GM19240 (cell line): ENCODE data around the gene PTPRS.

Source experiments
- DNase-seq: peaks from one replicate; pipeline ENCODE4 v3.0.0; 2011; ENCODE audit warnings: low spot score; ENCODE audit not compliant: insufficient read length

Gene PTPRS

DNA sequence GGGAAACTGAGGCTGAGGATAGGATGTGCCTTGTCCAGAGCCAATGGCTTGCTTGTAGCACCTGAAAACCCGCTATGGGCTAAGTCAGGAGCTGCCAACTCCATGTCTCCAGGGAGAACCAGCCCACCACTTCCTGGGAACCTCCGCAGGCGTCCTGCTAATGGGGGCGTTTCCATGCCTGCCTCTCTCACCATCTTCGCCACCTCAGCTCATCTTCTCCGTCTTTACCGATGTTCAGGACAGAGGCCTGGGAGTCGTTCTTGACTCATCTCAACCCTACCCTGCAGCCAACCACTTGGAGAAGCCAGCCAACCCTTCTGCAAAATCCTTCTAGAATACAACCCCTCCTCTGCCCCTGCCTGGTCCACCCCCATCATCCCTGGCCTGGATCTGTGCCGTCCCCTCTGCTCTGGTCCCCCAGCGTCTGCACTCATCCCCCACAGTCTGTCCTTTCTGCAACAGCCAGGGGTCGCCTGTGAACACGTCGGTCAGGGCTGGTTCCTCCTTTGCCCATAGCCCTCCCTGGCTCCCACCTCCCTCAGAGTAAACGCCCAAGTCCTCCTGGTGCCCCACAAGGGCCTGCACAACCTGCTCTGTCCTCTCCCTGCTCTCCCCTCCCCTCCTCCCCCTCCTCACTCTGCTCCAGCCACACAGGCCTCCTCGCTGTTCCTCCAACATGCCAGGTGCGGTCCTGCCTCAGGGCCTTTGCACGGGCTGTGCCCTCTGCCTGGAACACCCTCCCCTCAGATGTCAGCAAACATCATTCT, 31.0 kb downstream of the PTPRS start:
- DNase-seq = no peak

DNA sequence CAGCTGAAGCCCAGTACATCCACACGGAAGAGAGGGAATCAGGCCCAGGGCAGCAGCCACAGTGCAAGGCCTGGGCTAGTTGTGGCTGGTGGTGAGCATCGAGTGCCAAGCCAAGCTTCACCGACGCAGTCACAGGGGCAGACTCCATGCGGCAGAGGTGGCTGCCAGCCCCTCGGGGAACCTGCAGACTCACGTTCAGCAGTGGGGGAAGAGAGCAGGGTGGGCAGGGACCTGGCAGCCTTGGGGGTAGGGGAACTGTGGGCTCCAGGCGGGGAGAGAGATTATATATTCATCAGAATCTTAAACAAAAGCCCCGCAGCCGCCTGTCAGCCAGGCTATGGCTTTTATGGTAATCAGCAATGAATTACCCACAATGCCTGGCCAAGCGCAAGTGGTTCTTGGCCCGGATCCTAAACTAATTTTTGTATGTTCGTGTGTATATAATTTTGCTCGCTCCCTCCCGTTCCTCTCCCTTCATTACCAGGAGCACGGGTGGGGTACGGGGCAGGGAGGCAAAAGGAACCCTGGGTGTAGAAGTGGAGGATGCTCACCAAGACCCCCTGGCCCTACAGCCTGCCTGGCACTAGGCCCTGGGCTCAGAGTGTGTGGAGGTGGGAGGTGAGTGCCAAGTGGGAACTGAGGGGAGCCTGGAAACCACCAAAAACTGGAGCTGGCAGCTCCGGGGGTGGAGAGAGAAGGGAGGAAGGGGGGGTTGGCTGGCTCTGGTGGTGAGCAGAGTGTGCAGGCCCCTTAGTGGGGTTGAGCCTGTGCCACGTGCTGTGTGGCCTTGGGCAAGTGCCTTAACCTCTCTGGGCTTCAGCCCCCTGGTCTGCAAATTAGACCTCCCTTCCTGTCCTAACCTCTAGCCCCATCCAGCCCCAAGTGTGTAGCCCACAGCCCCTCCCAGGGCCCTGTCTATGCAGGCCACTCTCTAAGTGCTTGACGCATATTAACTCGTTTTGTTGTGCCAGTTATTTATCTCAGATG, 31.9 kb downstream of the PTPRS start:
- DNase-seq = no peak

DNA sequence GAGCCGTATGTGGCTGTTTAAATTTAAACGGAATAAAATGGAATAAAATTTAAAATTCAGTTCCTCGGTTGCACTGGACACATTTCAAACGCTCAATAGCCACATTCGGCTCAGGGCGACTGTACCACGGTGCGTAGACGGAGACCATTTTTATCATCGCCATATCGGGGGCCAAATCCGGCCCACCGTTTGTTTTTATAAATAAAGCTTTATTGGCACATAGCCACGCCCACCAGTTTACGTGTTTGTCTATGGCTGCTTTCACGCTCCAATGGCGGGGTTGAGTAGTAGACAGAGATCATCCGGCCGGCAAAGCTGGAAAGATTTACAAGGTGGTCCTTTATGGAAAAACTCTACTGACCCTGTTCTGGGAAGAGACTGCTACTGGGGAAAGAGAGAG, 33.0 kb downstream of the PTPRS start:
- DNase-seq = no peak

DNA sequence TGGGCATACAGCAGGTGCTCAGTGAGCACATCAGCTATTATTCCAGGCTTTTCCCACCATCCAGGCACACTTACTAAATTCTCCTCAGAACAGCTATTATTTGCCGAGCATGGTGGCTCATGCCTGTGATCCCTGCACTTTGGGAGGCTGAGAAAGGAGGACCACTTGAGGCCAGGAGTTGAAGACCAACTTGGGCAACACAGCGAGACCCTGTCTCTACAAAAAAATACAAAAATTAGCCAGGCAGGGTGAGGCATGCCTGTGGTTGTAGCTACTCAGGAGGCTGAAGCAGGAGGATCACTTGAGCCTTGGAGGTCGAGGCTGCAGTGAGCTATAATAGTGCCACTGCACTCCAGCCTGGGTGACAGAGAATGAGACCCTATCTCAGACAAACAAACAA, 35.4 kb downstream of the PTPRS start:
- DNase-seq = no peak

DNA sequence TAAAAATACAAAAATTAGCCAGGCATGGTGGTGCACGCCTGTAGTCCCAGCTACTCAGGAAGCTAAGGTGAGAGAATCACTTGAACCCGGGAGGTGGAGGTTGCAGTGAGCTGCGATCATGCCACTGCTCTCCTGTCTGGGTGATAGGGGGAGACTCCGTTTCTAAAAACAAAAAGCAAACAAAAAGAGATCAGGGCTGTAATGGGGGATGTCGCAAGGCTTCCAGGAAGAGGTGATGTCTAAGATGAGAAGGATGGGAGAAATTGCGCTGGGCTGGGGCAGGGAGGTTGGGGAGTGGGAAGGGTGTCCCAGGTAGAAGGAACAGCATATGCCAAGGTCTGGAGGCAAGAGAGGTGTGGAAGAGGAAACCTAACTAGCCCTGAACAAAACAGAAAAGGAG, 36.1 kb downstream of the PTPRS start:
- DNase-seq = no peak

DNA sequence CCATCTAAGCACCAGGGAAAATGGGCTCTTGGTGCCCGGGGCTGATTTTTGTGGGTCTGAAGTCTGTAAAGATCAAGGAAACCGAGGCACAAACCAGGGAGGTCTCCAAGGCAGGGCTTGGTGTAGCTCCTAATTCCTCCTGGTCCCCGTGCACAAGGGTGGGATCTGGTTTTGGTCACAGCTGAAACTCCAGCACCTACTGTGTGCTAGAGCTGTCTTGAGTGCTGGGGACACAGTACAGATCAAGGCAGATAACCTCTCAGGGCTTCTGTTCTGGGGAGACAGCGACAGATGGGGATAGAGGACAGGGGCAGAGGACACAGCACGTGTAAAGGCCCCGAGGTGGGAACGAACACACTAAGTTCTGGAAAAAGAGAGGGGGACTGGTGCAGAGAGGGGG, 37.4 kb downstream of the PTPRS start:
- DNase-seq = no peak

DNA sequence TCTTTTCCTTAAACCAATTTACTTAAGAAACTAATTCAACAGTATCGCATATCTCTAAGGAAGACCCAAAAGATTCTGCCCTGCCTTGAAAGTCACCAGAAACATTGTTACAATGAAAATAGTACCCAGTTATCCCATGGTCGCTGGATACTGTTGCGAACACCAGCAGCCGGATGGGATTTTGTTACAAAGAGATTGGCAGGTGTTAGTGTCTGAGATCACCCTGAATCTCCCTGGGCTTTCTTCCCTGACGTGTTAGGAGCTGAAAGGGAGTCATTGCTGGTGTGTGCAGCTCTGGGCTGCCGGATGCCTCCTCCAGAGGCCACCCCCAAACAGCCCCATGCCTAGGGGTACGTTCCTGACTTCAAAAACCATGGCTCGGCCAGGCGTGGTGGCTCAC, 38.2 kb downstream of the PTPRS start:
- DNase-seq = no peak

DNA sequence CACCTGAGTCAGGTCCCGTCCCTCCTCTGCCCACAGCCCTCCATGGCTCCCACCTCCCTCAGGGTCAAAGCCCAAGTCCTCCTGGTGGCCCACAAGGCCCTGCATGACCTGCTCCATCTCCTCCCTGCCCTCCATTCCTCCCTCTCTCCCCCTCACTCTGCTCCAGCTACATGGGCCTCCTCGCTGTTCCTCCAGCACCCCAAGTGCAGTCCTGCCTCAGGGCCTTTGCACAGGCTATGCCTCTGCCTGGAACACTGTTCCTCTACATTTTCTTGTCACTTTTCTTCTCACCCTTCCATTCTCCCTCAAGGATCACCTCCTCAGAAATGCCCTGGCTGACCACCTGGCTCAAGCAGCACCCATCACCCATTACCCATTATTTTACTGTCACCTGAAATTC, 41.5 kb downstream of the PTPRS start:
- DNase-seq = no peak

DNA sequence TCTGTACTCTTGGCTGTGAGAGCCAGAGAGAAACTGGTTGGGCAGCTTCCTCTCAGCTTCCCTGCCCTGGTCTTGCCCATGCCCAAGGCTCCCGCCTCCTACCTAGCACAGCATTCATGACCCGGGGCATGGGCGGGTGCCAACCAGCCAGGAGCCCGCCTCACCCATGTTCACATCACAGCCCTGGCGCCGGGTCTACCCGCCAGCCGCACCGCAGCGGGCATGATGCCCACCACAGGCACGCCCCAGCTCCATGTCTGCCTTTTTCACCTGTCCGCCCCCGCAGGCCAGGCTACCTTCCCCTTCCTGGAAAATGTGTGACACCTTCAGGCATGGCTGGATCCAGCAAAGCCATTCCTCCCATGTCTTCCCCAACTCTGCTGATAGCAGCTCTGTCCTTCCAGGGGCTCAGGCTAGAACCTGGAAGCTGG, 42.1 kb downstream of the PTPRS start:
- no peak for DNase-seq

DNA sequence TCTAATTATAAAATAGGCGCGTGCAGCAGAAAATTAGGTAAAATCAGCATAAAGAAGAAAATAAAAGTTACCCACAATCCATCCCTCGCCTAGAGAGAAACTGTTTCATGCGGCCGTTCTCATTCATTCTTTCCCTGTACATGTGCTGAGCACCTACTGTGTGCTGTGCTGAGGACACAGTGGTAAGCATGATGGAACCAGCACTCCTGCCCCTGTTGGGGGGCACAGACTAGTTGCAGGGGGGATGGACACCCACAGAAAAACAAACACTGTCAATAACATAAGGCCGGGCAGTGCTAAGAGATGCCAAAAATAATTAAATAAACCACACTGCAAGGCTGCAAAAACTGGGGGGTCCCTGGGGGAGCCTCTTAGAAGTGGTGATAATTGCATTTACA, 43.3 kb downstream of the PTPRS start:
- no peak for DNase-seq

DNA sequence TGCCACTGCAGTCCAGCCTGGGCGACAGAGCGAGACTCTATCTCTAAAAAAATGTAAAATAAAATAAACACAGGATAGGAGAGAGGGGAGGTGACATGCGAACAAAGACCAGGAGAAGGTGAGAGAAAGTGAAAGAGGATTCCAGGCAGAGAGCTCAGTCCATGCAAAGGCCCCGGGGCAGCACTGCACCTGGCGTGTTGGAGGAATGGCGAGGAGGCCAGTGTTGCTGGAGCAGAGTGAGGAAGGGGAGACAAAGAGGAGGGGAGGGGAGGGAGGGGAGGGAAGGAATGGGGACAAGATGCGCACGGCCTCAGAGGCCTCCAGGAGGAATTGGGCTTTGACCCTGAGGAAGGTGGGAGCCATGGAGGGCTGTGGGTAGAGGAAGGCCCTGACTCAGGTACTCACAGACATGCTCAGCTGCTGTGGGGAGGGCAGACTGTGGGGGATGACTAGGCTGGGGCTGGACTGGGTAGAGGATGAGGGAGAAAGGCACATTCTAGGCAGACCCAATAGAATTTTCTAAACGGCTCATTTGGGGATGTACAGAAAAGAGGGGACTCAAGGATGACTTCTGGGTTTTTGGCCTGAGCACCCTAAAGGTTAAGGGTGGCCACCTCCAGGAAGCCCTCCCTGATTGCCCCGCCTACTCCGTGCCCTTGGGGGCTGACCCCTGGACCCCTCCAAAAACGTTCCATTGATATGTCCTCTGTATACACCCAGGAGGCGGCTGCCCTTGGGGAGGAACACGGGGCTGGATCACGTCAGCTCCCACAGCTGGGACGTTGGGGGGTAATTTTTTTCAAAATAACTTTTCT, 43.9 kb downstream of the PTPRS start:
- DNase-seq = no peak

DNA sequence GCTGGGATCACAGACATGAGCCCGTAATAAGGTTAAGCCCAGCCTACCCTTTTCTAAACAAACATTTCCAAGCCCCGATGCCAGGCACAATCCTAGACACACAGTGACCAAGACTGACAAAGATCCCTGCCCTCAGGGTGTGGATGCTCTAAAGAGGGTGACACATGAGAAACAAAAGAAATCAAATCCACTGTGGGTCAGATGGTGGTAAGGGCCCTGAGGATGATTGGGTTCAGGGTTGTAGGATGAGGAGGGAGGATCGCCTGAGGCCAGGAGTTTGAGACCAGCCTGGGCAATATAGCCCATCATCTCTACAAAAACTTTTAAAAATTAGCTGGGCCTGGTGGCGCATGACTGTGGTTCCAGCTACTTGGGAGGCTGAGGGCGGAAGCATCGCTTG, 44.6 kb downstream of the PTPRS start:
- DNase-seq = no peak

DNA sequence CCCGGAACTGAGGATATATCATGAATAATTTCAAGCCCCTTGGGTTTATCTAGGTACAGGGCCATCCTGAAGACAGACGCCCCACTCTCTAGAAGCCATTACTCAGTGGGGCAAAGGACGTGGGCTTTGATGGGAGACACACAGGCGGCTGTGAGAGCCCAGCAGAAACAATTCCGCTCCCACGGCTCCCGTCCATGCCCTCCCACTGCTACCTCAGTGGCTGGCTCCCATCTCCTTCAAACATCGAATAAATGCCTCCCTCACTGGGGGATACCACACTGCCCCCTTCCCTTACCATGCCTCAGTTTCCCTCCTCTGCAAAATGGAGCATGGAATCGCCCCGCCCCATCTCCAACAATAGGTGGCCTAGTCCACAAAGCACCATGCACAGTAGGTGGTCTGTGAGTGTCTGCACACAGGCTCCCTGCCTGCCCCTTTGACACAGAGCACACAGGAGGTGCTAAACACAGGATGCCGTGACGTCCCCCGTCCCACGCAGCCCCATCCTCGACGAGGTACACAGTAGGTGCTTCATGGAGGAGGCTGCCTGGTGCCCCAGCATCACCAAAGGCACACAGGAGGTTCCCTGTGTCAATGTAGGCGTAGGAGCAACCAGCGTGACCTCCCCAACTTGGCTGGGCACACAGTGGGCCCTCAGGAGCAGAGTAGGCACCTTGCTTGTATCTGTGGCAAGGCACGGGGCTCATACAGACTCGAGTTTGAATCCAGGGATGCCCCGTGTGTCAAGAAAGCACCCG, 46.0 kb downstream of the PTPRS start:
- DNase-seq = no peak

DNA sequence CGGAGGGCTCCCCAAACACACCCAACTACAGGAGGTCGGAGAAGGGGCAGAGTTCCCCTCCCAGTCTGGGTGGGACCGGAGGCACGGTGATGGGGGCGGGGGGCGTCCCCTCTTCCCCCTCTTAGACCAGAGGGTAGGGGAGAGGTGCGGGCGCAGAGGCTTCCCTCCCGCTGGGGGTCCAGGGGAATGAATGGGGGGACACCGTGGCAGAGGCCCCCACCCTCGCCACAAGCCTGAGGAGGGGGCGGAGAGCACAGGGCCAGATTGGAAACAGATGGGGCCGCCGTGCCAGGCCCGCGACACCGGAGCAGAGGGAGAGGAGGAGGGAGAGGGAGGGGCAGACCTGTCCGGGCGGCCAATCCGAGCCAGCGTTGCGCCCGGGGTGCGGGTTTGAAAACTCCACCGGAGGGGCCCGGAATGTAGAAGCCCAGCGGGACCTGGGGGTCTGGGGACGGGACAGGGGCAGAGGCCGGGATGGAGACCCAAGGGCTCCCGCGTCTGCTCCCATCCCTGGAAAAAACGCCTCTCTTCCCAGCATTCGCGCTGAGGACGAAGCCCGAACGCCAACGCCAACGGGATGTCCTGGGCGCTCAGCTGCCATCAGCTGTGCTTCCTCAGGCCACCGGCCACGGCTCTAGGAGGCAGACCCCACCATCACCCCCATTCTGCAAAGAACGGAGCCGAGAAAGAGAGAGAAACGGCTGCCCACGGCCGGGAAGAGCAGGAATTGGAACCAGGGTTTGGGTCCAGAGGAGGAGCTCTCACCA, 46.8 kb downstream of the PTPRS start:
- no peak for DNase-seq

DNA sequence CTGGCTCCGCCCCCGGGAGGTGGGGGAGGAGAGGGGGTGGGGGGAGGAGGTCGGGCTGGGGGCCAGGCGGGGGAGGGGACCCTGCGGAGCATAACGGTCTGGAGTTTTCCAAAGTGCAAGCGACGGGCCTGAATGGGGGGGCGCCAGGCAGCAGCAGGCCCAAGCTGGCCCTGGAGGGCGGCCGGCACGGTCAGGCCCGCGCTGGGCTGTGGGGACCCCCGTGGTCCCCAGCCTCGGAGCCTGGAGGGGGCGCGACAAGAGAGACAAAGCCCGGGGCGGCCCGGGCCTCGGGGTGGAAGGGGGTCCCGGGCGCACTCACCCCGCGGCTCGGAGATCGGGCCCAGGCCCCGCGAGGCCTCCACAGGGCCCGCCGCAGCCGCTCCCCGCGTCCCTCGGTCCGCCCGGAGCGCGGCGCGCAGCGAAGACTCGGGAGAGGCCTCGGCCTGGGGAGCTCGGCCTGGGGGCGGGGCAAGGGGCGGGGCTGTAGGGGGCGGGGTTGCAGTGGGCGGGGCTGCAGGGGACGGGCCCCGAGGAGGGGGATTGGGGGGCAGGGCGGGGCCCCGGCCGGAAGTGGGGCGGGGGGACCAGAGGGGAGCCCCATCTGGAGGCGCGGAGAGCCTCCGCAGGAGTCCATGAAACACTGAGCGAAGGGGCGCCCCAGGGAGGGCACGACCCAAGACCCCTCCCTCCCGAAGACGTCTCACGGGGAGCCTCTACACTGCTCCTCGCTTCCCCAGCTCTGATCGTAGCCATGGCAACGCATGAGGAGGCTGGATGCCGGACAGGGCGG, 47.6 kb downstream of the PTPRS start:
- DNase-seq = no peak

DNA sequence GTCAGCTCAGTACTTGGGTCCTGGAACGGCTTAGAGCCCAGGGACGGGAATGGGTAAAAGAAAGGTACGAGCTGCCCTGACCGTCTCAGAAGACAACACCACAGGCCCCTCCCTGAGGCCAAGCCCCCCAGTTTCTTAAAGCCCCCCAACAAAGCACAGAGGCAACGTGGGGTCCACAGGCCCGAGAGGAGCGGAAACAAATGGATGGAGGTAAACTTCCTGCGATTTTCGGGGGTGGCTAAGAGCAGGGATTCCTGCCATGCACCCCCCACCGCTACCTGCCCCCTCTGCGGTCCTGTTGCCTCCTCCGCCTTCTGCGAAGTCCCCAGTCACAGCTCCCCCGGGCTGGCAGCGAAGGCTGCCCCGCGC, 48.2 kb downstream of the PTPRS start:
- DNase-seq = no peak

DNA sequence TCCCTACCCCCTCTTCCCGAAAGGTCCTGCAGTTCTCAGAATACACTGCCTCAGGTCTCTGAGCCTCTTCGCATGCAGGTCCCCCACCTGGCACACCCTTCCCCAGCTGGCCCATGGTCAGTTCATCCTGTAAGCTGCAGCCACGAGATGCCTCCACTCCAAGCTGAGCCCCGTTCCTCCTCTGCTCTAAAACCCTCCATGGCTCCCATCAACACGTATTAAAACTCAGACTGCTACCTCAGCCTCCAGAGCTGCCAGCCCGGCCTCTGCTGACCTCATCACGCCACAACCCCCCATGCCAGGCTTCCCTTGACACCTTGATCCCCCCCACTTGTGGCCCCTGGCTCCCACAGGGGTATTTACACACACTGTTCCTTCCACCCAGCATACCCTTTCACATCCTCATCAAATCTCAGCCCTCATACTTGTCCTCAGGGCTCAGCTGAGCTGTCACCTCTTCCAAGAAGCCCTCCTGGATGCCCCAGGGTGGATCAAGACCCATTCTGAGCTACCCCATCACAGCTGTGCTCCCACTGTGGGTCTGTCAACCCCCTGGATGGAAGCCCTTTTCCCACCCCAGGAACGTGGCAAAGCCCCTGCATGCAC, 48.9 kb downstream of the PTPRS start:
- DNase-seq = no peak
